CD4-positive, alpha-beta T cell treated with Interleukin-6 at 100 ng/mL for 8 hours (primary cell): Measurements from ENCODE around the gene CDH6.

Experiments used
- DNase-seq: peaks from one replicate; pipeline ENCODE4 v3.0.0-alpha.2; 2020; ENCODE audit warnings: mixed read lengths, low spot score

The CDH6 gene

DNA sequence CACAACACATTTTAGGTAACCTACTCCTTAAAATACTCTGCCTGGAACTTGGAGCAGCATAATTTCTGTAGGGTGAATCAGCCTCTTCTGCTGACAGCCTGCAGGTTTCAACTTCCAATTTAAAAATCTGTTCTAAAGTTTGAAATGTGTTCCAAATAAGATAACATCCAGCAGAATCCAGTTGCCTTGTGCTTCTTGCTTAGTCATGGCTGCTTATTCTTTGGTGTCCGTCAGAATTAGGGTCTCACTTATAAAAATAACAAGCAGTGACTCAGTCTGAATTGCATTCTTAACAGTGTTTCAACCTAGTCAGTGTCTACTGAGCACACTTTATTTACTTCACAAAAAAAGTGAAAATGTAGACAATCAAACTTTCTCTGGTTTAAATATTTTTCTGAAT lies 3.7 kb downstream of the CDH6 start:
- DNase-seq, result no peak

- no peak for DNase-seq
Measured at GRCh38 chr5:31204958-31205357, 11.5 kb downstream of the CDH6 start.

GRCh38 chr5:31208043-31208442 lies 14.6 kb downstream of the CDH6 start:
- no peak for DNase-seq

DNA sequence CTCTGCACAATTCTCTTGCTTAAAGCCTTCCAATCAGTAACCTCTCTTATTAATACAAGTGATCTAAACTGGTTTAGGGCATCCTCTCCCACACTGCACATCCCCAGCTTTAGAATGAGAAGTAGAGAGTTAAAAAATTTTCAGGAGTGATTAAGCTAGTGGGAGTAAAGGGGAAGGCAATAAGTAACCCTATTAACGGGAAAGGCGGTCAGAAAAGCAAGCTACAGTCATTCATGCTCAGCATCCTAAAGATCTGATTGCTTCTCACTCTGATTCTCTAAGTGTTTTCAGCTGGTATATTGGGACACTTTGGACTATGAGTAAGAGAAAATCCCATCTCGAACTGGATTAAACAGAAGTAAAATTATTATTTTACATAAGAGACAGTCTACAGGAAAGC lies 15.8 kb downstream of the CDH6 start:
- DNase-seq, result no peak

DNA sequence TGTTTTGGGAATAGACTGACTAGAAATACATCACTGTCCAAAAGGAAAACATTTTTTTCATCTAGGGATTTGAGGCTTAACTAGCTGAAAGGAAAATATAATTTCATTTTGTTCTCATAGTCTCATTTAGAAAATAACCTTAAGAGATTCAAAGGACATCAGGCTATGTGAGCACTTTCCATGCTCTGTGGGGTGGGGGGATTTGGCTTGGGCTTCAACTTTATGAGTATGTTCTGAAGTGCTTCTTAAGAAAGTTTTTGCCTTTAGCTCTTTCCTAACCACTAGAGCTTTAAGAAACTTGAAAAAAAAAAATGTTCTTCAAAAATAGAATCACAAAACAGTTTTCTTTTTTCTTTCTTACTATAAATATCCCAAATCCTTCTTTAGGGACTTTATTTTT lies 17.6 kb downstream of the CDH6 start:
- no peak for DNase-seq

DNA sequence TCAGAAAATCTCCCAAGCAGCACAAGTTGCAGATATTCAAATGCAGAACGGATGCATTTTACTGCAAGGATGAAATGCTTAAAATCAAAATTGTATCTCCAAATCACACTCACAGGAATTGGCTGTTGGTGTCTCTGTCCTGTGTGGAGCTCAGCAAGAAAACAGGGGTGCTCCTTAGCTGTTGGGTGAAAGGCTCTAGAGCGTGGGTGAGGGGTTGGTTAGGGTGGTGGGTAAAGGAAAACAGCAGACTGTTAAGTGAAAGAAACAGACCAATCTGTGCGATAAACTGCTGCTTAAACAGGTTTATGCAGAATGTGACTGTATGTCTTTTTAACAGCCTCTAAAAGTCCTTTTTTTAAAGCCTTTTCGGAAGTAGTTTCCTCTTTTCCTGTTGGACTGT lies 19.8 kb downstream of the CDH6 start:
- DNase-seq, result no peak

DNA sequence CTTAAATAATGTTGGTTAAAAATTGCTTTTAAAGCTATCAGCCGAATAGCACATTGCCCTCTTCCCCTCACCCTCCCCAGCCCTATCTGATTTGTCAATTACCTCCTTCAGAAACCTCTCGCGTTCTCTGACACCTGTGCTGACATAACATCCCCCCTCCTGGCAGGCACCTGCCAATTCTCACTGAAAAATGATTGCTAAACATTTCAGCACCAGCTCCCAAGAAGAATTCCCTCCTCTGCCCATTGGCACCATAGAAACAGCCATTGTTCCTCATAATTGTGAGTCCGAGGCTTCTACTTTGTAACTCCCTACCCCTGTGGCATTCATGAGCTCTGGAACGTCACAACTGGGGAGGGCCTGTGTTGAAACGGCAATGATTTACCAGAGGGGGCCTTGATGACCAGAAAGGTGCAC lies 20.2 kb downstream of the CDH6 start:
- DNase-seq, result no peak

GRCh38 chr5:31214229-31214628 lies 20.7 kb downstream of the CDH6 start:
- no peak for DNase-seq

GRCh38 chr5:31215236-31215635 lies 21.8 kb downstream of the CDH6 start:
- no peak for DNase-seq

DNA sequence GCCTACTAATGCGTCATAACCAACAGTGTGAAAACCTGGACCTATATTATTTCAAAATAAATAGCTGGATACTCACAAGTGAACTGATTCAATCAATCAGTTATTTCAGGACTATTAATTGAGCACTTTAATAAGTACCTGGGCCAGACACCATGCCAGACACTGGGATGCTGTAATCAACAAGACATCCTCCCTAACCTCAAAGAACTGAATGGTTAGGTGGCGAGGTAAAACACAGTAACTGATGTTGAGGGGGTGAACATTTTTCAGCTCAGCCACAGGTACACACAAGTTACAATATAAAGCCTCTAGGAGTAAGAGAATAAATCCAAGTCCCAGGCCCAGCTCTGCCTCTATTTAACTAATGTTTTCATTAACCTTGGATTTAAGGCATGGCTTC lies 24.0 kb downstream of the CDH6 start:
- no peak for DNase-seq

- DNase-seq, result no peak
Measured at GRCh38 chr5:31218978-31219377, 25.5 kb downstream of the CDH6 start.

- no peak for DNase-seq
Measured at GRCh38 chr5:31221001-31221400, 27.5 kb downstream of the CDH6 start.

GRCh38 chr5:31225118-31225517 lies 31.6 kb downstream of the CDH6 start:
- no peak for DNase-seq

DNA sequence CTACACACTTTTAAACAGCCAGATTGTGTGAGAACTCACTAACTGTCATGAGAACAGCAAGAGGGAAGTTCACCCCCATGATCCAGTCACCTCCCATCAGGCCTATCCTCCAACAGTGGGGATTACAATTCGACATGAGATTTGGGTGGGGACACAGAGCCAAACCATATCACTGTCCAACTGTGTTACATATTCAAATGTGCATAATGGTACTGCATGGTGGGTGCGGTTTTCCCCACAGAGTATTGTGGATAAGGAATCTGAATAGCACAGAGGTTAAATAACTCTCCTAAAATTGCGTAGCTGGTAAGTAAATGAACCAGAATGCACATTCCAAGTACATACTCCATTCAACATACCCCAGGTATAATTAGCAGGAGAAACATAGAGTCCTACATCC lies 32.1 kb downstream of the CDH6 start:
- no peak for DNase-seq

DNA sequence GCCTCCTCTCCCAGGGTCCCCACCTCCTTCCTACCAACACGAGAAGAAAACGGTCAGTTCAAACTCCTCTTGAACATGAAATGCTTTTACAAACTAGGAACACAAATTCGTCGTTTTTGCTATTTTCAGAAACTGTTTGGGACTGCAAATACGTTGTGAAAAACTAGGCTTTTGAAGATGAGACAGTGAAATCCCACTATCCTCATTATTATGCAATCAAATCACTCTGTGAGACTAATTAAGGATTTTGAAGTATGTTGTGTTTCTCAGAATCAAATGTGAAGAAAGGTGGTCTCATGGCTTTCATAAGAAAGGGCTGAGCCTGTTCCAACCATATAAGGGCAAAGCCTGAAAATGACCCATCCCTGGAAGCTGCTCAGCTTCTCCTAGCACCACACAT lies 33.2 kb downstream of the CDH6 start:
- no peak for DNase-seq

DNA sequence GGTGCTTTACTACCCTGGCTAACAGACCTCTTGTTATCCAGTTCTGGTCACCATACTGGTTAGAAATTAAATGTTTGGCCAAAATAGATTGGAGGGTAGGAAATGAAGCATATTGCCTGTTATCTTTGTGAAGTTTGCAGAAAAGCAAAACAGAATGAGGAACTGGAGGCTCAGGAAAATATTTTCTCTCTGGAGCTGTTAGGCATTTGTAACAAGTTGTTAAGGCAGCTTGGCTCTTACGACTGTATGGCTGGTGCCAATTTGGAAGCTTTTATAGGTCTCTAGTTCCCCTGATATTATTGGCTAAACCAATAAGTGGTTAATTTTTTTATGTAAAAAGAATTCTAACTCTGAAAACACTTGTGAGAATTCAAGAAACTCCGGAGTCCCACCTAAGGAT lies 35.8 kb downstream of the CDH6 start:
- DNase-seq, result no peak

DNA sequence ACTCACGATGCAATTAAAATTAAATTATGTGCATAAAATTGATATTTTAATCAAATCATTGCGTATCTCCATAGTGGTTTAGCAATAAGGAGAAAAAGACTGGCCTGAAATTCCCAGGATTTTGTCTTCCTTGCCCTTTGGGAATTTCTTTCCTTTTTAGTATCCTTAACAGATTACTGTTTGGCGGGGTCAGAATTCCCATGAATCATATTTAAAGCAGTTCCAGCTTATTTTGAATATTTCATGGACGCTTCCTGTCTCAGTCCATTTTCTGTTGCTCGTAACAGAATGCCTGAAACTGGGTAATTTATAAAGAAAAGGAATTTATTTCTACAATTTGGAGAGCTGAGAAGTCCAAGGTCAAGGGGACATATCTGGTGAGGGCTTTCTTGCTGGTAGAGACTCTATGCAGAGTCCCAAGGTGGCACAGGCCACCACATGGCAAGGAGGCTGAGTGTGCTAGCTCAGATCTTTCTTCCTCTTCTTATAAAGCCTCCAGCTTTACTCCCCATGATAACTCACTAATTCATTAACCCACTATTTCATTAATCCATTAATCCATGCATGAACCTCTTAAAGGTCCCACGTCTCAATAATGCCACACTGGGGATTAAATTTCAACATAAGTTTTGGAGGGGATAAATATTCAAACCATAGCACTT lies 37.8 kb downstream of the CDH6 start:
- no peak for DNase-seq

GRCh38 chr5:31232273-31232888 lies 38.9 kb downstream of the CDH6 start:
- no peak for DNase-seq

DNA sequence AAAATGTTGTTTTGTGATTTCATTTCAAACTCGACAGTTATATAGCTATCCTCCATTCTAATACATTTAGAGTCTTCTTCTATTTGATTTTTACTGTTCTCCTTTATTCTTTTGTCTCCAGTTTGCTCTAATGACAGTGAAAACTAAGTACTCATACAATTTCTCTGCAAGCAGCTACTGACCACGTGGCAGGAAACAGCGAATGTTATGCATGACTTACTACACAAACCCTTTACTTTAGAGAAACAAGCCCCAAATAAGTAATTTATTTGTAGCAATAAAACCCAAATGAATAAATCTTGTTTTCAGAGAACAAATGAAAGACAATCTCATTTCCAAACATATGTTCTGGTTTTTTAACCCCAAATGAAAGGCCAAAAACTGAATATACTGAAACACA lies 41.9 kb downstream of the CDH6 start:
- DNase-seq, result no peak

GRCh38 chr5:31236339-31236738 lies 42.9 kb downstream of the CDH6 start:
- no peak for DNase-seq

DNA sequence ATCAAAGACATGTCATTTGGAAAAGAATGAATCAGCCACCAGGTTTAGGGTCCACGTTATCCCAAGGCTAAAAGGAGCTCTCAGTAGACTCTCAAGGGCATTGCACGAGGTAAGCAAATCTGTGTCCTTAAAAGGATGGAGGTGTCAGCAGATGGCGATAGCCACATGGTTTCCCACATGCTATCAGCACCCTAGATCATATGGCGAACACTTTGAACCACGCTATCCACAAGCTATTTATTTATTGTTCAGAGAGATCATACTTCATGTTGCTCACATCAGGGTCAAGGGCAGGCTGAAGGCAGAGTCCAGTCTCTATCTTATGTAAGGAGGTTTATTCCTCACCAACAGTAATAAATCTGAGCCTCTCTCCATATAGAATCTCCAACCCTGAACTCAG lies 43.7 kb downstream of the CDH6 start:
- DNase-seq, result no peak

DNA sequence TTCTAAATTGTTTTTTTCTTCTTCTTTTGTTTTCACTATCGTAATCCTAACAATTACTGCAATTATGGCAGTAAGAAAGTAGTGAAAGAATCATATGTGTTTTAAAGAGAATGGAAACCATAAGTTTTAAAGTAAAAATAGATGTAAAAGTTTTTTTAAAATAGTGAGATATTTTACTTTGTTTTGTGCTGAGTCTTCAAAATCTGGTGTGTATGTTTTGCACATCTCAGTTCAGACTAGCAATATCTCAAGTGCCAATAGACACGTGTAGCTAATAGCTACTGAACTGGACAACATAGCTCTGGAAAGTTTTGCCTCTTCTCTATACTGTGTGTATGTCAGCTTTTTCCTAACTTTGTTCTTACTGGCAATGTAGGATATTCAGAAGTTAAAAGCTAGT lies 45.0 kb downstream of the CDH6 start:
- DNase-seq, result no peak

DNA sequence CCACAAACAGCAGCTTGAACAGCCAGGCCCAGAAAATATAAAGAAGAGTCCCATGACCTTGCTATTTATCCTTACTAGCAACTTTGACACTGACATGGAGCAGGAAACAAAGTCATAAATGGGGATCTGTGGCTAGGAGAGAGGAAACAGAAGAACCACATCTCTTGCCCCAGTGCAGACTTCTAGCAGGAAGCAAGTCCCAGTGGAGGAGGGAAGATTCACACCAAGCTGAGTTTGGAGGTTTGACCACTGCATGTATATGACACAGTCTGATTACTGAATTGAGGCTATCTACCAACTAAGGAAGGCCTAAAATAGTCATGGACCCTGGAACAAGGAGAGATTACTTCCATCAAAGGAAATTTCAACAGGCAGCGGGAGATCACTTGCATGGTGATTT lies 51.4 kb downstream of the CDH6 start:
- no peak for DNase-seq

DNA sequence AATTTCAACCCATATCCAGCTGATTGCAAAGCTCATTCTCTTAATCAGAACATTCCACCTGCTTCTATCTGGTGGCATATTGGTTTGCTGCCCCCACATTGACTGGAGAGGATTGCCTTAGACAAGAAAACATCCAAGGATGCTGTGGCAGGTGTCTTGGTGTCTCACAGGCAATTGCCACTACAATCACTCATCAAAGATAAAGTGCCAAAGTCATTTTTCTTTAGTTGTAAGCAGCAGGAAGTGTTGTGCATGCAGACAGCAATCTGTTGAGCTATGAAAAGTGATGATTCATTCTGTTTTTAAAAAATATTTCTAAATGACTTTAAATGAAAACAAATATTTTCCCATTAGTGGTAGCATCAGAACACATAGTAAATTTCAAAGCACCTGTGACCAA lies 53.9 kb downstream of the CDH6 start:
- no peak for DNase-seq
